GM19438 (cell line): ENCODE measurements around the gene UBTF.
"Not testable (repeated sequence)": the region's sequence is repeated elsewhere in the genome, so short reads cannot be mapped to it uniquely, and the experiment has no call there.

Source experiments
- ATAC-seq: cut with Tn5 transposase; IDR thresholded peaks from one replicate; pipeline ENCODE4 v1.9.1; 2021; ENCODE audit warnings: low read depth; ENCODE audit not compliant: unreplicated experiment

Gene UBTF

GRCh38 chr17:44247876-44248736 lies 28.6 kb upstream of the UBTF start:
- no peak for ATAC-seq

- no peak for ATAC-seq
Observed at GRCh38 chr17:44247440-44247841, 28.0 kb upstream of the UBTF start.

GRCh38 chr17:44241106-44241624 lies 21.7 kb upstream of the UBTF start:
- no peak for ATAC-seq

- ATAC-seq = not testable (repeated sequence)
Observed at GRCh38 chr17:44237886-44238285, 18.4 kb upstream of the UBTF start.

- no peak for ATAC-seq
Observed at GRCh38 chr17:44236444-44236991, 17.0 kb upstream of the UBTF start.

GRCh38 chr17:44235583-44235936 lies 16.1 kb upstream of the UBTF start:
- ATAC-seq = no peak

- no peak for ATAC-seq
Observed at GRCh38 chr17:44233582-44233981, 14.1 kb upstream of the UBTF start.

GRCh38 chr17:44232061-44232460 lies 12.6 kb upstream of the UBTF start:
- no peak for ATAC-seq

GRCh38 chr17:44230140-44230539 lies 10.7 kb upstream of the UBTF start:
- no peak for ATAC-seq

- ATAC-seq = no peak
Observed at GRCh38 chr17:44229090-44229489, 9.6 kb upstream of the UBTF start.

GRCh38 chr17:44223541-44224071 lies 4.1 kb upstream of the UBTF start:
- ATAC-seq = no peak

GRCh38 chr17:44222112-44222869 lies 2.8 kb upstream of the UBTF start:
- ATAC-seq = no peak

- ATAC-seq = no peak
Observed at GRCh38 chr17:44221862-44222111, 2.3 kb upstream of the UBTF start.

GRCh38 chr17:44221084-44221861 lies 1.8 kb upstream of the UBTF start:
- no peak for ATAC-seq

GRCh38 chr17:44220213-44221083 lies 973 bp upstream of the UBTF start:
- ATAC-seq = no peak

- peak; percentile 30 for ATAC-seq
Observed at GRCh38 chr17:44219108-44219615, 313 bp downstream of the UBTF start.

GRCh38 chr17:44218344-44219107 lies 949 bp downstream of the UBTF start:
- peak; percentile 34 for ATAC-seq

GRCh38 chr17:44217738-44218343 lies 1.6 kb downstream of the UBTF start:
- ATAC-seq = peak; percentile 1
